GM18502 (cell line): ENCODE results near the gene RAC3.

Experiments used
- ATAC-seq: cut with Tn5 transposase; IDR thresholded peaks from one replicate; pipeline ENCODE4 v1.9.1; 2021; ENCODE audit warnings: mild to moderate bottlenecking; ENCODE audit not compliant: unreplicated experiment, poor library complexity

Gene RAC3

GRCh38 chr17:82065193-82065637 is 33.7 kb downstream of the RAC3 start:
- ATAC-seq: peak; percentile 14

GRCh38 chr17:82065638-82066303 is 34.3 kb downstream of the RAC3 start, which contains the start of gene DUS1L:
Gene DUS1L, minus strand, starts transcription at chr17:82065804. Its CDS starts 745 bp downstream, at chr17:82065059.
- peak; percentile 74 for ATAC-seq

GRCh38 chr17:82070611-82071010 is 39.1 kb downstream of the RAC3 start:
- no peak for ATAC-seq

GRCh38 chr17:82072827-82073226 is 41.3 kb downstream of the RAC3 start:
- ATAC-seq: no peak

- ATAC-seq: no peak
These were observed 42.0 kb downstream of the RAC3 start for GRCh38 chr17:82073446-82073845.

GRCh38 chr17:82076018-82076784 is 44.7 kb downstream of the RAC3 start:
- no peak for ATAC-seq

- ATAC-seq: no peak
These were observed 45.5 kb downstream of the RAC3 start for GRCh38 chr17:82076785-82077591.

- no peak for ATAC-seq
These were observed 46.3 kb downstream of the RAC3 start for GRCh38 chr17:82077617-82078358.

- no peak for ATAC-seq
These were observed 47.0 kb downstream of the RAC3 start for GRCh38 chr17:82078433-82078832.

- no peak for ATAC-seq
These were observed 47.7 kb downstream of the RAC3 start for GRCh38 chr17:82079001-82079677.

- no peak for ATAC-seq
These were observed 48.7 kb downstream of the RAC3 start for GRCh38 chr17:82080048-82080788.

GRCh38 chr17:82080789-82081464 is 49.4 kb downstream of the RAC3 start:
- no peak for ATAC-seq

GRCh38 chr17:82081546-82081945 is 50.1 kb downstream of the RAC3 start:
- ATAC-seq: no peak

GRCh38 chr17:82081966-82082365 is 50.5 kb downstream of the RAC3 start:
- no peak for ATAC-seq

GRCh38 chr17:82082456-82082855 is 51.0 kb downstream of the RAC3 start:
- no peak for ATAC-seq

- no peak for ATAC-seq
These were observed 51.5 kb downstream of the RAC3 start for GRCh38 chr17:82083009-82083408.
